Stimulated activated CD4-positive, alpha-beta T cell treated with anti-CD3 and anti-CD28 coated beads, Interleukin-1b, Interleukin-23, amount 100 ng/mL, for 4 hours (primary cell): ENCODE results near the gene CYP4V2.
"Not testable (repeated sequence)": the region's sequence is repeated elsewhere in the genome, so short reads cannot be mapped to it uniquely, and the experiment has no call there.

ENCODE experiments used
- DNase-seq, 2 donors: peaks; one replicate each; pipeline ENCODE4 v3.0.0-alpha.2; 2020; ENCODE audit warnings: low read depth in 2 of 2

Gene CYP4V2

GRCh38 chr4:186228514-186228894, 37.1 kb downstream of the CYP4V2 start:
- no peak for DNase-seq

- DNase-seq, result no peak
Measured at GRCh38 chr4:186234367-186234766, 43.0 kb downstream of the CYP4V2 start.

DNA sequence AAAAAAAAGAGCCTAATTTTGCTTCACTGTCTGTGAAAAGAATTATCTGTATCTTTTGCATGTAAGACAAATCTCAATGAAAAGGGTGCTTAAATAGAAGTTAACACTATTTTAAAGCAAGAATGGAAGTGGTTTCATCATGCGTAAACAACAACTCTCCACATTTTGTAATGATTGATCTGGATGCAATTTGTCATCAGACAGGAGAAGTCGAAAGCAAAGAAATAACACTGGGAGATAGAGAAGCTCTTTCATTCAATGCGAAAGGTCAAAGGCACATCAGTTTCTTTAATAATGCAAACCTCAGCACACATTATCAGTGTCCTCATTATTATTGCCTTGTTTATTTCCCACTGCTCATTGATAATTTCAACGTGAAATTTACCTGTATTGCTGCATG, 44.8 kb downstream of the CYP4V2 start:
- no peak for DNase-seq

- DNase-seq, result no peak
Measured at GRCh38 chr4:186240452-186240847, 49.1 kb downstream of the CYP4V2 start.

DNA sequence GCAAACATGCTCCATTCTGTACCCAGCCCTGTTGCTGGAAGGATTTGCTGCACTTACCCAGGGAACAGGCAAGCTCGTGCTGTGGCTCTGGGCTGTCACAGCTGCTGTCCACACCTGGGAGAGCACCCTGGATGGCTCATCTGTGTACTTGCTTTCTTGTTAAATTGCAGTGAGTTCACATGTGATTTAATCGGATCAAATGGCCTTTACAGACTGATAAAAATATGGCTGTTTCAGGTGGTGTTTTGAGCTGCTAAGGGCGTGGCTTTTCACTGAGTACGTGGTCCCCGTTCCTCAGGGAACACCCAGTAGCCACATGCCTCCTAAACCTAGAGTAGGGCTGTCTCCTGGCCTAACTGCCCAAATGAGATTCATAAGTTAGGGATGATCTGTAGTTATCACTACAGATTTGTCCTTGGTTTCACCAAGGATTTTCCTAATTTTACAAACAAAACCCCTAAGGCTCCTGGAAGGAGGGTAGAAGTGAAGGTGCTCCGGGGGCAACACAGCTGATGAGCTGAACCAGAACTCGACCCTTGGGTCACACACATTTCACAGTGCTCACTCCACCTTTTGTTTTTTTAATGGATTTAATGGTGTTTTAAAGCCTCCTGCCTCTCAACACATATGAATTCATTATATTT, 49.6 kb downstream of the CYP4V2 start:
- no peak for DNase-seq

- DNase-seq, result no peak
Measured at GRCh38 chr4:186241616-186242015, 50.2 kb downstream of the CYP4V2 start.

- DNase-seq, result not testable (repeated sequence)
Measured at GRCh38 chr4:186242031-186242430, 50.7 kb downstream of the CYP4V2 start.

GRCh38 chr4:186243331-186243730, 52.0 kb downstream of the CYP4V2 start:
- no peak for DNase-seq

DNA sequence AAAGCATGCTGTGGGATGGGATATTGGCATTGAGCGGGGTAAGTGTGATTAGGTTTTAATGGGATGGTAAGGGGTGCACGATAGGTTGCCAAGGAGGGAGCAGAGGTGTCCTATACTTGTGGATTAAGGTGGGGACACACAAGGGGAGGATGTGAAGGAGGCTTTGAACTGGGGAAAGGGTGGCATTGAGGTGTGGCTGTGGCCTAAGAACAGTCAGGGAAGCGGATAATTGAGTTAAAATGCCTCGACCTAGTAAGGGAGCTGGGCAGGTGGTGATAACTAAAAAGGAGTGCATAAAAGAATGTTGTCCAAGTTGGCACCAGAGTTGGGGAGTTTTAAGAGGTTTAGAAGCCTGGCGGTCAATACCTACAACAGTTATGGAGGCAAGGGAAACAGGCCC, 53.5 kb downstream of the CYP4V2 start:
- DNase-seq, result no peak

DNA sequence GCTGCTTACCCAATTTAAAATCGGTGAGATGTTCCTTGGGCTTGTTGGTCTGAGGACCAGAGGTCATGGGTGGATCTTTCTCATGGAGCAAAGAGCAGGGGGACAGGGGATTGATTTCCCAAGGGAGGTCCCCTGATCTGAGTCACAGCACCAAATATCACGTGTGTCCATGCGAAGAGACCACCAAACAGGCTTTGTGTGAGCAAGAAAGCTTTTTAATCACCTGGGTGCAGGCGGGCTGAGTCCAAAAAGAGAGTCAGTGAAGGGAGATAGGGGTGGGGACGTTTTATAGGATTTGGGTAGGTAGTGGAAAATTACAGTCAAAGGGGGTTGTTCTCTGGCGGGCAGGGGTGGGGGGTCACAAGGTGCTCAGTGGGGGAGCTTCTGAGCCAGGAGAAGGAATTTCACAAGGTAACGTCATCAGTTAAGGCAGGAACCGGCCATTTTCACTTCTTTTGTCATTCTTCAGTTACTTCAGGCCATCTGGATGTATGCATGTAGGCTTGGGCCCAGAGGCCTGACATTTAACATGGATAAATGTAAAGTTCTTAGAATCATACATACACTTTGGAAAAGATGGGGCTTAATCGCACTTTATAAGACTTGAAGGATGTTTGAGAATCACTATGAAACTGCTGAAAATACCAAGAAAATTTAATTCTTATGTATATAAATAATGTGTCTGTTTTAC, 55.8 kb downstream of the CYP4V2 start:
- DNase-seq, result not testable (repeated sequence)

GRCh38 chr4:186248643-186249042, 57.3 kb downstream of the CYP4V2 start:
- no peak for DNase-seq

DNA sequence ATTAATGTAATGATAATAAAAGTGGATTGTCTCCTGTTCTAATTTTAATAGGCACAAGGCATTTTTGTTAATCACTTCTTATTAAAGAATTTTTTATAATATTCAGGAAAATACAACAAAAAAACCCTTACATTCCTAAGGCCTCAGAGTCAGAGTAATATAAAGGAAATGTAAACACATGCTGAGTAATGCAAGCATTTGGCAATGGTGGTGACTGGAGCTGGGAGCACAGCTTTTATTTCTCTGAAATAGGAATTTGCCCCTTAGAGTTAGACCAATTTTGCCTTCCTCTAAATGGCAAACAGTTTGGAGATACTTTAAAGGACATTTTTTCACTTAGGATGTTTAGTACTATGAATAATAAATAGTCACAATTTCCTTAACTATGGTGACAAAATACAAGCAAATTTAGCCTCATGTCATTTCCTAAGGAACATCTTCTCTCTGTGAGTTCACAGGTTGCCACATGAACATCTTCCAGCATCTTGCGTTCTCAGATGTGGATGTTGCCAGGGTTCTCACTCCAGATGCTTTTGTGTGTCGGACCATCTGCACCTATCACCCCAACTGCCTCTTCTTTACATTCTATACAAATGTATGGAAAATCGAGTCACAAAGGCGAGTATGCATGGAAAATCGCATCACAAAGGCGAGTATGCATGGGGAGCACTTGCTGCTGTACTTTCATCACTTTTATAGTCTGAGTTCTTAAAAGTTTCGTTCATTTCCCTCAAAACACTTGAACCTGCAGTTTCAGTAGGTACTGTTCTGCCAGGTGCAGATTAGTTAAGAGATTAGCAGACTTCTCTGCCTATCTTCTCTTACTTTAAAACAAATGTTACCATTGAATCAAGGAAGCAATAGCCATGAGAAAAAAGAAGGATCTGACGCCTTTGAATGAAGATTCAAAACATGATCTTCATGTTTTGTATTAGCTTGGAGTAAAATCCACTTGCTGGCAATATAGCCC, 58.7 kb downstream of the CYP4V2 start:
- DNase-seq, result no peak

GRCh38 chr4:186250760-186251159, 59.4 kb downstream of the CYP4V2 start:
- no peak for DNase-seq

GRCh38 chr4:186255122-186255521, 63.8 kb downstream of the CYP4V2 start:
- DNase-seq, result no peak

GRCh38 chr4:186258216-186258811, 66.9 kb downstream of the CYP4V2 start:
- no peak for DNase-seq

- no peak for DNase-seq
Measured at GRCh38 chr4:186260117-186260503, 68.7 kb downstream of the CYP4V2 start.
